ENCODE data around the gene POLE4.

GRCh38 chr2:74966887-74967286 lies 8.4 kb downstream of the POLE4 start:
- TF ChIP-seq CTCF (IDR thresholded peaks at IDR 0.05) (no peak), POLR2A (IDR thresholded peaks at IDR 0.05) (no peak)
